ENCODE measurements around the gene TSR3.

TSR3 gene

GRCh38 chr16:1354815-1355540 is 3.3 kb upstream of the TSR3 start:
- DNase-seq: no peak

- DNase-seq: no peak
Observed at GRCh38 chr16:1351215-1351581, 480 bp downstream of the TSR3 start.

GRCh38 chr16:1350691-1351090 is 987 bp downstream of the TSR3 start:
- DNase-seq: no peak

- no peak for DNase-seq
Observed at GRCh38 chr16:1349951-1350350, 1.7 kb downstream of the TSR3 start.

GRCh38 chr16:1349351-1349750 is 2.3 kb downstream of the TSR3 start:
- no peak for DNase-seq

- DNase-seq: no peak
Observed at GRCh38 chr16:1348926-1349325, 2.8 kb downstream of the TSR3 start.

- no peak for DNase-seq
Observed at GRCh38 chr16:1348441-1348840, 3.2 kb downstream of the TSR3 start.

GRCh38 chr16:1347962-1348361 is 3.7 kb downstream of the TSR3 start:
- DNase-seq: no peak

GRCh38 chr16:1347286-1347855 is 4.3 kb downstream of the TSR3 start:
- DNase-seq: no peak

GRCh38 chr16:1346422-1347285 is 5.0 kb downstream of the TSR3 start:
- DNase-seq: no peak

- DNase-seq: no peak
Observed at GRCh38 chr16:1345651-1346421, 5.8 kb downstream of the TSR3 start.

GRCh38 chr16:1345087-1345486 is 6.6 kb downstream of the TSR3 start:
- DNase-seq: no peak

GRCh38 chr16:1344499-1344898 is 7.2 kb downstream of the TSR3 start:
- DNase-seq: no peak

- DNase-seq: no peak
Observed at GRCh38 chr16:1343428-1344242, 8.0 kb downstream of the TSR3 start.

GRCh38 chr16:1342526-1343427 is 8.9 kb downstream of the TSR3 start:
- peak; percentile 76 for DNase-seq

GRCh38 chr16:1341495-1342420 is 9.9 kb downstream of the TSR3 start:
- no peak for DNase-seq

- DNase-seq: no peak
Observed at GRCh38 chr16:1340730-1341494, 10.8 kb downstream of the TSR3 start.

GRCh38 chr16:1338855-1339675 is 12.6 kb downstream of the TSR3 start:
- DNase-seq: no peak

All from right kidney (tissue), 1 donor.